ENCODE measurements around the gene ZNF423.

Gene ZNF423

DNA sequence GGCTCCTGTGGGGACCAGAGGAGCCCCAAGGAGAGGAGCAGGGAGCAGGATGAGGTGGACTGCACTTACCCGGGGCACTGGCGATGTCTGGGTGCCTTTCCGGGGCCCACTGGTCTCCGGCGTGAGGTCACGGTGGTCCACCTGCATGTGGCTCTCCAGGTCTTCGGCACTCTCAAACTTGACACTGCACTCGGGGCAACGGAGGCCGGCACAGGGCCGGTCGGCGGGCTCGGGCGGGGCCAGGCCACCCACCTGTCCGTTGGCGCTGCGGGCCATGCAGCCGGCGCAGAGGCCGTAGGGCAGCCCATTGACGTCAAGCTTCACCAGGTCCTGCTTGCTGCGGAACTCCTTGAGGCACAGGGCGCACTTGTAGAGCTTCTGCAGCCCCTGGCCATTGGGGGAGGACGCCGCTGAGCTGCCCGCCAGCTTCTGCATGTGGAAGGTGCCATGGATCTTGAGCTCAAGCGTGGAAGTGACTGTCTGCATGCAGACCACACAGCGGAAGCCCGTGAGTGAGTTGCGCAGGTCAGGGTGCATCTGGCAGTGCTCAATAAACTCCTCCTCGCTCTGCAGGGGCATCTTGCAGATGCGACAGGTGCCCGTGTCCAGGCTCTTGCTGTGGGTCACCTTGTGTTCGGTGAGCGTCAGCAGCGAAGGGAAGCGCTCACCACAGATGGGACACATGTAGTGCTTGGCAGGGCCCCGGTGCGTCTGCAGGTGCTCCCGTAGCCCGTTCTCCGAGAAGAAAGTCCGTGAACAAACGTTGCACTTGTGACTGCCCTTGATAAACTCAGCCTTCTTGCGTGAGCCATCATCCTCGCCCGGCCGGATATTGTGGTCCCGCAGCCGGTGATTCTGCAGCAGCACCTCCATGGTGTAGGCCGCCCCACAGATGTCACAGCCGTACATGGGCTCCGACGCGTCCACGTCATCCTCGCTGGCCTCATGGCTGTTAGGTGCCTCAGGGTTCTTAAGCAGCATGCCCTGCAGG, 220.0 kb downstream of the ZNF423 start:
- DNase-seq: no peak

DNA sequence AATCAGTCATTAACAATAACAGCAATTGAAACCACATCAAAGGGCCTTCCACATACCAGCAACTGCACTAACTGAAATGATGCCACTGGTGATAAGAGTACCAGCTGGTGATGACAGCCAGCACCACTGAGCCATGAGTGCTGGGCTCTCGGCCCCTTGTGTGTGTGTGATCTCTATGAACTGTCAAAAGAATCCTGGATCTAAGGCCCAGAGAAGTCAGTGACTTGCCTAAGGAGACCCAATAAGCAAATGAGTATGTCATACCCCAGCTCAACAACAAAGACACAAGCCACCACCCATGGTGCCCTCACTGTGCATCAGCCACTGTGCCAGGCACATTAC, 220.9 kb downstream of the ZNF423 start:
- DNase-seq: no peak

DNA sequence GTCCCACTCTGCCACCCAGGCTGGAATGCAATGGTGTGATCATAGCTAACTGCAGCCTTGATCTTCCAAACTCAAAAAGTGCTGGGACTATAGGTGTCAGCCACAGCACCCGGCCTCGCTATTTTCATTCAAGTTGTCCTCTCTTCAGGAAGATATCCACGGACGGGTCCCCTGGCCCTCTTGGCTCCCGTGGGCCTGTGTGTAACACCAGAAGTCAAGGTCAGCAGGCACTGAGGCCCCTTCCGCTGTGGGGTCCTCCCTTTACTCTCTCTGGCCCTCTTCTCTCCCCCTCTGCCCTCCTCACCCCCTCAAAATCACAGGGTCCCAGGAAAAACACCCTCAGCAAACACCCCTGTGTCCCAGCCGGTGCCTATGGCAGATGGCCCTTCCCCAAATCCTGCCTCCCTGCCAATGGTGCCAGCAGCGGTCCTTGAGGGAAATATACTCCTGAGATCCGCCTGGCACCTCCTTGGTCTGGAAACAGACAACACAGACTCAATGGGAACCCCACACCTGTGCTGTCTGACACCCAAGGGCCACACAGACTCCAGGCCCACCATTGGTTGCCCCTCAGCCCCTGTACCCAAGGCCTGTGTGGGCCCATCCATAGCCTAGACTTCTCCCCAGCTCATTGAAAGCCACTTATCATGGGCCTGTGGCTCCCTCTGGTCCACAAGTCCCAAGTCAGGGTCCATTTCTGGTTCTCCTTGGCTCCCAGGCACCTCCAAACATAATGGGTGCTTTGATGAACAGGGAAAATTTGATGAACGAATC, 221.5 kb downstream of the ZNF423 start:
- no peak for DNase-seq

DNA sequence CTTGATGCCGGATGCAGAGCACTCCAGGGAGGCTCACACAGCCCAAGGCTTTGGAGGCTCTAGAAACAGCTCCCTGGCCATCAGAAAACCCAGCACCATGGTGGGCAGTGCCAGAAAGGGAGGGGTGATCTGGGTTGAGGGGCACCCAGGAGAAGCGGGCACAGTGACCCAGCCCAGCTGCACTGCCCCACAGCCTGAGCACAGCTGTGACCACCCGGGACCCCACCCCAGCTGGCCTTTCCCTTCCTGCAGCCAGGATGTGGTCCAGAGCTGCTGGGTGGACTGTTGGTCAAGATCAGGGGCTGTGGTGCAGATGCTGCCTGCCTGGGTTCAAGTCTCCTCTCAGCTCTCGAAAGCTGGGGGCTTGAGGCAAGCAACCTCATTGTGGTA, 223.1 kb downstream of the ZNF423 start:
- no peak for DNase-seq

DNA sequence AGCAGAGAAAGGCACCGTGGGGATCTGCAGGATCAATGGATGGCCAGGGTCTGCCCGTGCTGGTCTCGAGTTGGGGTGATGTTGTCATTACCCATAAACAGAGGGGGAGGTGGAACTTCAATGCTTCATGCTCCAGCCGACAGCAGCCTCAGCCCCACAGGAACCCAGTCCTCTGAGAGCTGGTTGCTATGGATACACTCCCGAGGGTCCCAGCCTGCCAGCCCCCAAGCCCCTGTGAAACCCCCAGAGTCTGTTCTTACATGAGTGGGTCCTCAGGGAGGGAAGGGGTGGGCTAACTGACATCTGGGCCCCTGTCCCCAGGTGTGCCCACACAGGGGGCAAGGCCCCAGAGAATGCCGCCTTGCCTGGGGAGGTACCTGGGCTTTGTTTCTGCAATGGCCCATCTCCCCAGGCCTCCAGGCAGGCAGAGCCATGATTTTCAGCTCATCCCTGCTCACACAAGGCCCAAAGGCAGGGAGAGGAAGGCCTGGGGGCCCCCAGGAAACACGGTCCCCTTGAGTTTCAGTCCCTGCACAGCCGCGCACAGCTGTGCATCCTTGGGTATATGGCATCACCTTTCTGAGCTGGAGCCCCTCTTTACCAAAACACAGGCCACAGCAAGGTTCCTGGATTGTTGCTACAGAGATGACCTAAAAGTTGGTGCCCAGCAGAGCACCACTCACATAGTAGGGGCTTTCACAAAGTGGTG, 223.7 kb downstream of the ZNF423 start:
- DNase-seq: no peak

DNA sequence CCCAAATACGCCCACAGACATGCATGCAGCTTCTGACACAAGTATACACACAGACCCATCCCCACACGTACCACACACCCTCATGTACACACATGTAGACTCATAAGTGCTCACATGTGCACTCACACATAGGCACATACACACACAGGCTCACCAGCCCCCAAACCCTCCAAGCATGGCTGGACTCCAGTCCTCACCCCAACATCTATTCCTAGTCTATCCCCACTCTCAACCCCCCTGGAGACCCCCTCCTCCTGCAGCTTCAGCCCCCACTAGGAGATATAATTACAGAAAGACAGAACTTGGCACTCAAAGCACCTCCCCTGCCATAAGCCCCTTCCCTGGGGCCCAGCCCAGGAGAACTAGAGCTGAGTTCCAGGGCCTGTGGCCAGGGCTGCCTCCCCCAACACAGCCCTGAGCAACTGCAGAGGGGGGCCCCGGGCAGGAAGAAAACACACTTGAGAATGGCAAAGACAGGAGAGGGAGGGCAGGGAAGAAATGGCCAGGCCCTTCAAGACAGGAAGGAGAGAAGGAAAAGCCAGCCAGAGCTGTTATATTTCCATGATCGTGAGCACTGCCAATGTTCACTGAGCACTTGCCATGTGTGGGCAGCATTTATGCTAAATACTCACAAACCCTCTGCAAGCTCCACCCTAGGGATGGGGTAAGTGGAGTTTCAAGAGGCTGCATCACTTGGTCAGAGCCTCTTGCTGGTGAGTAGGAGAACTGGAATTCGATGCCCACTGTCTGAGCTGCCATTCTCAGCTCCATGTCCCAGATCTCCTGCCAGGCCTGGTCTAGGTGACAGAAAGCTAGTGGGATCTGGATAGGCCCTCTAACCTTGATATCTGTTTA, 224.5 kb downstream of the ZNF423 start:
- peak; percentile 1 for DNase-seq

DNA sequence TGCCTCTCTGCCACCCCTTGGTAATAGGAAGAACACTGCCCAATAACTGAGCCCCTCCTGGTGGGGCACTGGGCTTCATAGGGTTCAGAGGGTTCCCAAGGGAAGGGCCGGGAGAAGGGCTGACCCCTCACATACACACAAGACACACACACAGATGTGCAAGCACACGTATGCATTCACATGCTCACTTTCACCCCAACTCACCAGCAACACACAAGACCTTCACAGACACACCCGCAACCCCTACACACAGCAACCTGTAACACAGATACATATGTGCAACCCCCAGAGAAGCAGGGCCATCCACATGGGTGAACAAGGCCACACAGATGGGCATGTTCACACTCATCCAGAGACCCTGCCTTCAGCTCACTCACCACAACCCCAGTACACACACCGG, 225.1 kb downstream of the ZNF423 start:
- no peak for DNase-seq

DNA sequence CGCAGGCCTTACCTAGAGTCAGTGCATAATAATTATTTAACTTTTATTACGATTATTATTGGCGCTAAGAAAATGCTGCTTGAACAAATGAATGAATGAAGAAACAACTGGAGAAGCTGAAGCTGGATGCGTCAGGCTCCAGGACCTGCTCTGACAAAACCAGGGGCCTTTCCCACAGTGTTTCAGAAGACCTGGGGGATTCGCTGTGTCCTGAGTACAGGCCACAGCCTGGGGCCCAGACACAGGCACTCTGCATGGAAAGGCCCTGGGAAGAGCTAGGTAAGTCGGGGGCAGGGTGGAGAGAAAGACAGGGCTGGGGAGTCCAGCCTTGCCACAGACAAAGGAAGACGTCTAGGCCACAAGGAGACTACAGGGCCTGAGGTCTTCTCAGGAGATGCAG, 226.1 kb downstream of the ZNF423 start:
- DNase-seq: no peak

DNA sequence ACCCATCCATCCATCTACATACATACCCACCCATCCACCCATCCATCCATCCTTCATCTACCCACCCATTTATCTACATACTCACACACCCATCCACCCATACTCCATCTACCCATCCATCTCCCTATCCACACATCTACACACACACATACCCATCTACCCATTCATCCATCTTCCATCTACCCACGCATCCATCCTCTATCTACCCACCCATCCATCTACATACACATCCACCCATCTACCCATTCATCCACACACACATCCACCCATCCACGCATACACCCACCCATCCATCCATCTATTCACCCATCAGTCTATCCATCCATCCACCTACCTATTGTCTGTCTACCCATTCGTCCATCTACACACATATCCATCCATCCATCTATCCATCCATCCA, 227.8 kb downstream of the ZNF423 start:
- no peak for DNase-seq

DNA sequence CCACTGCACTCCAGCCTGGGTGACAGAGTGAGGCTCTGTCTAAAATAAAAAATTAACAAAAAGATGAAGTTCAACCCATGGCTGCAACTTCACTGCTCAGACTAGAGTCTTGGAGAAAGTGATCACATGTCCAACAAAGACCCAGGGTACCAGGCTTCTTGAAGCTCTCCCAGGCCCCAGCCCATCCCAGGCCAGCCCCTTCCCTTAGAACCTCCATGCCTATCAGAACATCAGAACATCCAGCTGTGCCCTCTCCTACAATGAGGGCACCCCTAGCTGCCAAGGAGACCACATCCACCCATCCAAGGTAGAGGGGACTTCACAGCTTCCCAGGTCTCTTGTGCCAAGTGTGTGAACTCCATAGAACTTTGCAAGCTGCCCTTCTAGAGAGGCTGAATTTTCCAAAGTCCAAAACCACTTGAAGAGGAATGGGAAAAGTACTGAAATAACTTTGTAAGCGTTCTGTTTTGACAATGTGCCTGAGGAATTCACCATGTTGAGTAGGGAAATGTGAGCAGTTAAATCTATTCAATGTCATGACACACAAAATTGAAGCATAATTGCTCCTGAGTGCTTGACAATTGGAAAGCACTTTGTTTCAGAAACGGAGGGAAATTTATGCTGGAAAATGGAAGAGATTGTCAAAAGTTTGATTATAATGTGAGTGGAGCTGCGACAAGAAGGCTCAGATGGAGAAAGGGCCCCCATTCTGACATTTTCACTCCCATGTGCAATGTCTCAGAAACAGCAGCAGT, 230.4 kb downstream of the ZNF423 start:
- no peak for DNase-seq

DNA sequence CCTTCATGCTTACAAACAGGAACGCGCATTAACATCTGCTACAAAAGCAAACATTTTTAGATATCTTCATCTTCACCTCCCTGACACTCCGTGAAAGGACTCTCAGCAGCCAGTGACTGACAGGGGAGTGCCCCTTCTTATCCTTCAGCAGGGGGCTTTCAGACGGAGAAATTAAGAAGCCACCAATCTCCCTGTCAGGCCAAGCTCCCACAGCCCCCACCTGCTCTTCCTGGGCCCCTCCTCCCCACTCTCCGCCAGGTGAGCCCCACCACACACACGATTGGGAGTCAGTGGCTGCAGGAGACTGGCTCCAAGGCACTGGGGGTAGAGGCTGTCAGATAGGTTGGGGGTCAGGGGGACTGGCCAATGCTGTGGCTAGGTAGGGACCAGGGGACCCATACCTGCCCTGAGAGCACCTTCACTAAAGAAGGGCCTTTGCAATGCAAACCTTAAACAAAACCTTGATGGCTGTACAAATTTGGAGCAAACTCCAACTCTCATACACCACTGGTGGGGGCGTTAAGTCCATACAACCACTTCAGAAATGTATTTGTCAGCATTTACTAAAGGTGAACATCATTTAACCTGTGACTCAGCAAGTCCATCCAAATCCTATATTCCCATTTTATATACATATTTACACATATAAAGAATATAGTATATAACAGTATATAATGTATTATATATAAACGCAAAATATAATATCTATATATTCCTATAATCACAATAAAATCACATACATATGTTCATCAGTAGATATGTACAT, 232.2 kb downstream of the ZNF423 start:
- no peak for DNase-seq

DNA sequence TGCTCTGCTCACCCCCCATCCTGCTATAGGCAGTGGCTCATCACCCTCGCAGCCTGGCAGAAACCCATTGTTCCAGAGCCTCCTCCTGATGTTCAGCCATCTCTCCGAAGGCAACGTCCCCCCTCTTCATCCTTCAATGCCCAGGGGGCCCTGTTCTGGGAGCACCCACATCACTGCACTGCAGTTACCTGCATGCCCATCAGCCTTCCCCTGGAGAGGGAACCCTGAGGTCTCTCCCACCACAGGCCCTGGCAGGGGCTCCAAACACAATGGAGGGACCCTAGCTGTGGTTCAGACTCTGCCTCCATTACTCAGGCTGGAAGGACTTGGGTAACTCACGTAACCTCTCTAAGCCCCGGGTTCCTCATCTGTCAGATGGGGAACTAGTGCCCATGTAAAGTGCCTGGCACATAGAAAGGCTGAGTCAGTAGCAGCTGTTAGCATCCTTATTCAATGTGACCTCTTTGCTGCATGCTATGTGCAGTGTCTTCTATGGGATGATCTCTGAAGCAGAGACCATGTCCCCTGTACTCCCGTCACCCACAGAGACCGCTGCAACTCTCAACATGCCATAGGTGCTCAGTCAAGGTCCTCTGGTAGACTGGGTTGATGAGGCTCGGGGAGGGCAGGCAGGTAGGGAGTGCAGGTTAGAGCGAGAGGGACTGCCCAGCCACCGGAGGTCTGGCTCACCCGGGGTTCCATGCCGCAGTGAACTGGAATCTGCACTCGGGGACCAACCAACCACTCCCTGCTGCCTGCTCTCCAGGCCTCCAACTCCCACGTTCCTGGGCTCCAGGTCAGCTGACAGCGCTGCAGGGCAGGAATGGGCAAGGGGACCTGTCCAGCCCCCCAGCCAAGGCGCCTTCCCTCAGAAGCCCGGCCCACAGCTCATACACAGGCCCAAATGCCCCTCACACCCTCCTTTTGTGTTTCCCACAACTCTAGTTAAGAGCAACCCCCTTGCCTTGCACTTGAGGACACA, 233.2 kb downstream of the ZNF423 start:
- DNase-seq: no peak

DNA sequence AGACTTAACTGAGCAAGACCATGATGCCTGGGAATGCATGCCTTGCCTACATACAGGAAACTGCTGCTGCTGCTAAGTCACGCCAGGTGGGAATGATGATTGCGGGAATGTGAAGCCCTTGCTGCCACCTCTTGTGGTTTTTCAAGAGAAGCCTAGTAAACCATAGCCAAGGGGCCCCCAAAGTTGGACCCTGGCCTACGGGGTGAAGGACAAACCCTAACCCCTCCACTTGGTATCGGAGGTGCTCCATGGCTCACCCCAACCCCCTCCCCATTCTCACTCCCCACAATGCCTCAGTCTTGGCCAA, 233.9 kb downstream of the ZNF423 start:
- no peak for DNase-seq

DNA sequence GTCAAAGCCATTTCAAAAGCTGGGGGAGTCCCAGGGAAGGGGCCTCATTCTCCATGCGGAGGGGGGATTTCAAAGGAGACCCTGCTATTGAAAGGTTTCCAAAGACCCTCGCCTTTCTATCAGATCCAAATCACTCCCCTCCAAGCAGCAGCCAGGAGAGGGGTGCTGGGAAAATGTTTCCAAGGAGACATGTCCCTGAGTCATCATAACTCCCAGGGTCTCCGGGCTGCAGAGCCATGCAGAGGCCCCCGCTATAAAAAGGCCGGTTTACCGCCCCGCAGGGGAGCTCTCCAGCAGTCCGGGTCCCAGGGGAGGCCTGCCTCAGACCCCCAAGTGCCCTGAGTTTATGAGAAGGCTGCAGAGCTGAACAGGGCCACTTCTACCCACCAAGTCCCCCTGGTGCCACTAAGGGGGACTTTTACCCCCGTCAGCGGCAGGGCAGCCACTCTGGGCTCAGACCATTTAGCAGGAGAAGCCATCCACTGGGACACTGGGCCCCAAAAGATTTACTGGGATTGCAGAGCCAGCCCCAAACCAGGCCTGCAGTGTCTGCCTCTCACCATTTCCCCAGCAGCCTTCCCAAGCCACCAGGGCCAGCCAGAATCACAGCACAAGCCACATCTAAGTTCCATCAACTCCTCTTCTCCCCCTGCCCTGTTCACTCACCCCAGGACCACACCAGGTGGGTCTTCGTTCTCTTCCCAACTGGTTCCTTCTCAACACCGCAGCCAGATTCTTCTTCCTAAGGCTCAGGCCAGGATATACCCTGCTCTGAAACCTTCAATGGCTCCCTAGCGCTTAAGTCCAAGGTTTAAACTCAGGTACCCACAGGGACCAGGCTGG, 234.4 kb downstream of the ZNF423 start:
- no peak for DNase-seq

DNA sequence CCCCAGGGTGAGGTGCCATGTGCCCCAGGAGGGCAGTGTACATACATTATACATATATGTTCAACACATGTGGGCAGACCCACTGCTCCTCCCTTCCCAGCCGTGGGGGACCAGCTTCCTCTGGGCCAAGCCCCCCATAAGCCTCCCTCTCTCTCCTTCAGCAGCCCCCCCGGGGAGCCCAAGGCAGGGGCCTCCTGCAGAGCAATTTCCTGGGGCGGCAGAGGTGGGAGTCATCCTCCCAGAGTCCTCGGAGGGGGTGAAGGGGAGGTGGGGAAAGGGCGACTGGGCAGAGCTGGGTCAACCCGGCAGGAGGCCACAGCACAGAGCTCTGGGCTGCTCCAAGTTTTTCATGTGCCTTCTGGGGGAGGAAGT, 235.1 kb downstream of the ZNF423 start:
- no peak for DNase-seq

DNA sequence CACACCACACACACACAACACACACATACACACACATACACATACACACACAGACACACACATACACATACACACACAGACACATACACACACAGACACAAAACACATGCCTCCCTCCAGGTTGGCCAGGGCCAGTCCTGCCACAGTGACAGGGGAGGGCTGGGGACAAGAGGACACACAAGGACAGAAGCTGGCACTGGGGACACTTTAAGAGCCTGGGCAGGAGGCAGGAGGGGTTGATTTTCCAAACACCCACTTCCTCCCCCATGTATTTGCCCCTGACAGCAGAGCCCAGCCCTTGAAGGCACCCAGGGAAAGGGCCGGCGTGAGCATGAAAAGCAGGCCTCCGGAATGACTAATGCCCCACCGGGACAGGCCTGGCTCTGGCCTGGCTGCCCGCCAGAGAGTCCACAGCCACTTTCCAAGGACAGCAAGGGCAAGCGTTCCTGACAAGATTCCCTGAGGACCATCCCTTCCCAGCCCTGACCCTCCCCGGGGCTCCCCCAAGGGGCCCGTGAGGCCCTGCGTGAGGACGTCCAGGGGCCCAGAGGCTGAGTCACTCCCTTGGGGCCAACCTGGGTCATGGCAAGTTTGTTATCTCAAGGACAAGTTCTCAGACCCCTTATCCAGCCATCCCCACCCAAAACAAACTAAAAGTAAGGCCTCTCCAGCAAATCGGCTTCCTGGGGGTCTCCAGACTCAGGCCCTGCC, 235.6 kb downstream of the ZNF423 start:
- no peak for DNase-seq

DNA sequence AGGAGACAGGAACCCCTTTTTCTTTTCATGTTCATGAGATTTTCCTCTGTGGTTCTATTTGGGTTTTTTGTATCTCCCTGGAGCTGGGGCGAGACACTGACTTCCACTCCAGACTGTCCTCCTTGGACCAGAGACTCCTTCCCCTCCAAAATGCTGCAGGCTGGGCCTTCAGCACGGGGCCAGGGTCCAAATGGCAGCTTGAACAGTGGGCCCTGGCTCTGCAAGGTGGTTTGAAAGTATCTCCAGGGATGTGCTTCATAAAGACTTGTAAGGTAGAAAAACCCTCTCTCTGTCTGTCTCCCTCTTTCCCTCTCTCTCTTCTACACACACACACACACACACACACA, 236.1 kb downstream of the ZNF423 start:
- DNase-seq: no peak

DNA sequence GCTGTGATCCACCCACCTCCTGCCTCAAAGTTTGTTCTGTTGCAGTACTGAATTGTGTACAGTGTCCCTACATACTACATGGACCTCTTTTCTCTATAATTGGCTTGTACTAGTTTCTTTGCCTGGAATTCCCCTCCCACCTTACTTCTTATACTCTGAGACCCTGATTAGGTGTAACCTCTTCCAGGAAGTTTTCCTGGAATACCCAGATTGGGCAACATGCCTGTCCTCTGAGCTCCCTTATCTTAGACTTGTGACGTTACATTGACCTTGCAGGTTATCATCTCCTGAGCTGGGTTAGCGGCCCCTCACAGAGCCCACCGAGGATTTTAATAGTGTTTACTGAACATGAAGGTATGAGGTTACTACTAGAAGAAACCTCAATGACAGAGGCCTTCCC, 237.0 kb downstream of the ZNF423 start:
- DNase-seq: no peak
